Measurements from ENCODE around the gene OR1J1.

Gene OR1J1

GRCh38 chr9:122444041-122444733 lies 33.5 kb downstream of the OR1J1 start:
- DNase-seq: peak; percentile 88

DNA sequence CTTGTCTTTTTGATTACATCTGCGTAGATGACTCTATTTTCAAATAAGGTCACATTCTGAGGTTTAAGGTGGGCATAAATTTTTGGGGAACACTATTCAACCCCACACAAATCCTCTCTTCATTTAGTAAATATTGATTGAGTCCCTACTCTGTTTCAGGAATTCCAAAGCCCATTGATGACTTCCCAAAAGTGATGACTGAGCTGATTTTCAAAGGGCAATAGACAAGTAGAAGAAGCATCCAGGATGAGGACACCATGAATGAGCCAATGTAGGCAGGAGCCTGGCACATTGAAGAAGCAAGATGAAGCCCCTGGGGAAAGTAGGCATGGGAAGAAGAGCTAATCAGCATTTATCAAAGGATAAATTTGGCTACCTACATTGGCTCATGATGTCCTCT lies 35.2 kb downstream of the OR1J1 start:
- no peak for DNase-seq

All from fibroblast of upper back skin (primary cell).